Activated CD8-positive, alpha-beta T cell treated with anti-CD3 and anti-CD28 coated beads for 36 hours (primary cell): ENCODE data around the gene FILIP1. TPM values are rescaled to one million over a fixed set of nuclear protein-coding genes. Genes with fewer than 3 reads are reported as not detected.

ENCODE experiments used
- ATAC-seq: fragments of 200-7000 bp; cut with Tn5 transposase; one replicate; pipeline ENCODE4 v1.10.0; 2021; ENCODE audit warnings: mild to moderate bottlenecking, moderate library complexity
- CTCF ChIA-PET: fragments of 350-600 bp; sonication (Branson Sonifier 250); formaldehyde crosslinking; loops from one replicate; lab custom pipeline; 2021; ENCODE audit warnings: antibody characterized with exemption; lab: Charles Lee
- POLR2A ChIA-PET: fragments of 350-600 bp; sonication (Branson Sonifier 250); formaldehyde crosslinking; loops from one replicate; lab custom pipeline; 2021; ENCODE audit warnings: antibody characterized with exemption; lab: Charles Lee
- DNase-seq: peaks from one replicate; pipeline ENCODE4 v3.0.0-alpha.2; 2020
- H3K27ac Mint-ChIP-seq: one replicate; pipeline ENCODE4 v1.8.0; 2021; ENCODE audit warnings: mild to moderate bottlenecking, mixed read lengths
- H3K27me3 Mint-ChIP-seq: one replicate; pipeline ENCODE4 v1.8.0; 2021; ENCODE audit warnings: mixed read lengths
- H3K36me3 Mint-ChIP-seq: one replicate; pipeline ENCODE4 v1.8.0; 2021; ENCODE audit warnings: low read depth, mixed read lengths
- H3K4me1 Mint-ChIP-seq: one replicate; pipeline ENCODE4 v1.8.0; 2021; ENCODE audit warnings: low read depth, mixed read lengths
- H3K4me3 Mint-ChIP-seq: one replicate; pipeline ENCODE4 v1.8.0; 2021; ENCODE audit warnings: mild to moderate bottlenecking, moderate library complexity, mixed read lengths
- H3K9me3 Mint-ChIP-seq: one replicate; pipeline ENCODE4 v1.8.0; 2021; ENCODE audit warnings: mixed read lengths
- CTCF ChIP-seq: fragments of 200-600 bp; IDR thresholded peaks from one replicate; pipeline ENCODE4 v1.8.0; 2022; ENCODE audit warnings: antibody characterized with exemption, mild to moderate bottlenecking
- intact Hi-C: fragments of 100-400 bp; cut with micrococcal nuclease; formaldehyde crosslinking; loops from one replicate; pipeline ENCODE4 v1.10.0; 2022
- total RNA-seq, 2 experiments: library from RNA; stranded (reverse); gene quantifications; one replicate each; pipeline ENCODE4 v1.2.3, GENCODE V29; 2021

The FILIP1 gene
- total RNA-seq, 2 experiments from 2014 or later: 0.07 TPM; not detected in 1

- no peak for TF ChIP-seq CTCF
- intact Hi-C loops: no loop called here
- ChIA-PET POLR2A (interaction anchor here (0.6 kb wide), 1 partner anchor 22 kb away, joined by 3 read pairs; no protein-coding TSS in a partner anchor), CTCF (interaction anchor here (1.8 kb wide), 1 partner anchor 8 kb away, joined by 6 read pairs; no protein-coding TSS in a partner anchor)
- H3K4me1 Mint-ChIP-seq: peaks cover 80% of the 10 kb centered on the region
- H3K4me3 Mint-ChIP-seq: no peak overlapping the region
- peaks cover 56% of the 10 kb centered on the region for H3K36me3 Mint-ChIP-seq
- H3K9me3 Mint-ChIP-seq: peaks cover 2% of the 10 kb centered on the region
- peak overlapping the region; percentile 82 for H3K27ac Mint-ChIP-seq
- ATAC-seq (no peak), DNase-seq (no peak)
- no peaks in the 10 kb centered on the region for H3K27me3 Mint-ChIP-seq
These were observed 221.3 kb downstream of the FILIP1 start for GRCh38 chr6:75272145-75272840.

- peaks cover 2% of the 10 kb centered on the region for H3K9me3 Mint-ChIP-seq
- no peaks in the 10 kb centered on the region for H3K27me3 Mint-ChIP-seq
- peaks cover 55% of the 10 kb centered on the region for H3K4me1 Mint-ChIP-seq
- ATAC-seq: no peak
- TF ChIP-seq CTCF: no peak
- H3K36me3 Mint-ChIP-seq: peaks cover 31% of the 10 kb centered on the region
- H3K4me3 Mint-ChIP-seq: no peak overlapping the region
- intact Hi-C loops: loop anchor here (10.0 kb wide), 1 partner anchor 256 kb away; no protein-coding TSS in a partner anchor
- CTCF ChIA-PET: interaction anchor here (1.3 to 3.3 kb wide), 6 partner anchors 10 to 256 kb away, joined by 3 to 41 read pairs (median 11); partner anchors contain the start of gene TMEM30A
- POLR2A ChIA-PET: no interaction called here
- no peak for DNase-seq
- H3K27ac Mint-ChIP-seq: peak overlapping the region; percentile 63
These were observed 224.6 kb downstream of the FILIP1 start for GRCh38 chr6:75268988-75269354.

- intact Hi-C loops: loop anchor here (10.0 kb wide), 1 partner anchor 256 kb away; no protein-coding TSS in a partner anchor
- Mint-ChIP-seq H3K4me1 (peaks cover 52% of the 10 kb centered on the region), H3K9me3 (peaks cover 2% of the 10 kb centered on the region), H3K4me3 (no peak overlapping the region), H3K27me3 (no peaks in the 10 kb centered on the region), H3K27ac (peak overlapping the region; percentile 44), H3K36me3 (peaks cover 29% of the 10 kb centered on the region)
- POLR2A ChIA-PET: interaction anchor here (0.8 kb wide), 1 partner anchor 332 kb away, joined by 3 read pairs; no protein-coding TSS in a partner anchor
- DNase-seq (no peak), ATAC-seq (peak; percentile 71)
- TF ChIP-seq CTCF: no peak
- CTCF ChIA-PET: interaction anchor here (0.6 to 3.3 kb wide), 17 partner anchors 7 to 431 kb away, joined by 3 to 41 read pairs (median 7); partner anchors contain the start of genes COX7A2 and TMEM30A
These were observed 225.2 kb downstream of the FILIP1 start for GRCh38 chr6:75268121-75268987.

GRCh38 chr6:75267461-75267860, 226.1 kb downstream of the FILIP1 start:
- DNase-seq (no peak), ATAC-seq (no peak)
- Mint-ChIP-seq H3K36me3 (peaks cover 29% of the 10 kb centered on the region), H3K4me3 (no peak overlapping the region), H3K4me1 (peaks cover 44% of the 10 kb centered on the region), H3K27ac (peak overlapping the region; percentile 38), H3K9me3 (peaks cover under 1% of the 10 kb centered on the region), H3K27me3 (no peaks in the 10 kb centered on the region)
- intact Hi-C loops: loop anchor here (10.0 kb wide), 1 partner anchor 257 kb away; no protein-coding TSS in a partner anchor
- ChIA-PET CTCF (interaction anchor here (0.6 to 3.3 kb wide), 27 partner anchors 8 to 1534 kb away, joined by 3 to 41 read pairs (median 5); partner anchors contain the start of genes COX7A2 and TMEM30A), POLR2A (interaction anchor here (0.8 kb wide), 1 partner anchor 333 kb away, joined by 3 read pairs; no protein-coding TSS in a partner anchor)
- no peak for TF ChIP-seq CTCF
